Thoracic aorta (tissue), 2 donors: ENCODE results near the gene ANAPC10. TPM values are rescaled to one million over a fixed set of nuclear protein-coding genes. Genes with fewer than 3 reads are reported as not detected.

ENCODE experiments used
- ATAC-seq: fragments of 150-250 bp; one replicate; pipeline ENCODE4 v1.8.0; 2017; ENCODE audit warnings: low read depth; ENCODE audit not compliant: insufficient number of reproducible peaks, low FRiP score
- DNase-seq: peaks from one replicate; pipeline ENCODE4 v3.0.0-alpha.2; 2020; ENCODE audit warnings: low spot score
- H3K27ac ChIP-seq, 2 donors: fragments of 200-600 bp; sonication (generic); 1 replicate in 1 of 2; 2 replicates in 1 of 2; pipeline ENCODE4 v1.5.1; 2016; ENCODE audit warnings: mild to moderate bottlenecking in 2 of 2, moderate library complexity in 2 of 2
- H3K27me3 ChIP-seq: fragments of 200-600 bp; sonication (generic); replicated peaks from 2 replicates; pipeline ENCODE4 v1.6.0; 2016; ENCODE audit warnings: mild to moderate bottlenecking; ENCODE audit not compliant: insufficient read depth
- H3K36me3 ChIP-seq: fragments of 200-600 bp; sonication (generic); one replicate; pipeline ENCODE4 v1.5.1; 2016
- H3K4me1 ChIP-seq, 2 donors: fragments of 200-600 bp; sonication (generic); 1 replicate in 1 of 2; 2 replicates in 1 of 2; pipeline versions ENCODE4 v1.5.1 to v1.6.0; 2016; ENCODE audit warnings: low read depth in 2 of 2, mild to moderate bottlenecking in 1 of 2; ENCODE audit not compliant: control insufficient read depth in 1 of 2
- H3K4me3 ChIP-seq: fragments of 200-600 bp; sonication (generic); 2 replicates; pipeline ENCODE4 v1.5.1; 2016; ENCODE audit warnings: mild to moderate bottlenecking
- H3K9me3 ChIP-seq: fragments of 200-600 bp; sonication (generic); 2 replicates; pipeline ENCODE4 v1.5.1; 2016
- CTCF ChIP-seq: fragments of 200-600 bp; sonication (generic); IDR thresholded peaks from one replicate; pipeline ENCODE4 v1.5.1; 2019; ENCODE audit warnings: antibody characterized with exemption
- total RNA-seq, 2 donors: library from RNA; depleted of rRNA; stranded (reverse); fragments of >200 nt; gene quantifications; one replicate each; pipeline versions ENCODE4 v1.1.0 to v1.2.3, GENCODE V29; 2016

The ANAPC10 gene
- total RNA-seq, 2 donors from 2014 or later: 16.6 to 23.0 TPM

- Histone ChIP-seq H3K27ac (peak overlapping the region; percentile 31 to 46), H3K4me3 (no peak overlapping the region), H3K27me3 (no peaks in the 10 kb centered on the region), H3K4me1 (peaks cover 4 to 12% of the 10 kb centered on the region in 2 donors), H3K9me3 (no peaks in the 10 kb centered on the region), H3K36me3 (peaks cover 13% of the 10 kb centered on the region)
- no peak for TF ChIP-seq CTCF
- ATAC-seq (no peak), DNase-seq (no peak)
Observed at GRCh38 chr4:145130130-145130529, 32.1 kb upstream of the ANAPC10 start.

- no peak overlapping the region for H3K27ac ChIP-seq
- H3K36me3 ChIP-seq: peaks cover 22% of the 10 kb centered on the region
- no peak for TF ChIP-seq CTCF
- no peak for DNase-seq
- ATAC-seq: no peak
- H3K27me3 ChIP-seq: no peaks in the 10 kb centered on the region
- no peaks in the 10 kb centered on the region for H3K4me1 ChIP-seq
- no peaks in the 10 kb centered on the region for H3K9me3 ChIP-seq
- no peak overlapping the region for H3K4me3 ChIP-seq
Observed at GRCh38 chr4:145125396-145125795, 27.4 kb upstream of the ANAPC10 start.

GRCh38 chr4:145108128-145108527 is 10.1 kb upstream of the ANAPC10 start:
- H3K27me3 ChIP-seq: no peaks in the 10 kb centered on the region
- DNase-seq (no peak), ATAC-seq (no peak)
- no peak overlapping the region for H3K4me3 ChIP-seq
- no peak overlapping the region for H3K27ac ChIP-seq
- H3K36me3 ChIP-seq: peaks cover 39% of the 10 kb centered on the region
- H3K4me1 ChIP-seq: peaks cover 0 to 2% of the 10 kb centered on the region in 2 donors
- no peak for TF ChIP-seq CTCF
- H3K9me3 ChIP-seq: no peaks in the 10 kb centered on the region

GRCh38 chr4:145107126-145107525 is 9.1 kb upstream of the ANAPC10 start:
- Histone ChIP-seq H3K9me3 (no peaks in the 10 kb centered on the region), H3K27me3 (no peaks in the 10 kb centered on the region), H3K4me3 (no peak overlapping the region), H3K4me1 (peaks cover 0 to 9% of the 10 kb centered on the region in 2 donors), H3K27ac (no peak overlapping the region), H3K36me3 (peaks cover 31% of the 10 kb centered on the region)
- DNase-seq: no peak
- ATAC-seq: no peak
- TF ChIP-seq CTCF: no peak

GRCh38 chr4:145103496-145103895 is 5.5 kb upstream of the ANAPC10 start:
- peaks cover 14 to 37% of the 10 kb centered on the region in 2 donors for H3K4me1 ChIP-seq
- no peak for TF ChIP-seq CTCF
- ATAC-seq (no peak), DNase-seq (no peak)
- no peaks in the 10 kb centered on the region for H3K9me3 ChIP-seq
- H3K27me3 ChIP-seq: no peaks in the 10 kb centered on the region
- no peak overlapping the region for H3K27ac ChIP-seq
- peaks cover 6% of the 10 kb centered on the region for H3K36me3 ChIP-seq
- no peak overlapping the region for H3K4me3 ChIP-seq
